CD4-positive, alpha-beta T cell (primary cell): ENCODE data around the gene MUC4. TPM values are rescaled to one million over a fixed set of nuclear protein-coding genes. Genes with fewer than 3 reads are reported as not detected.

ENCODE experiments used
- ATAC-seq: fragments of 200-7000 bp; cut with Tn5 transposase; one replicate; pipeline ENCODE4 v1.10.0; 2022; ENCODE audit warnings: mild to moderate bottlenecking; ENCODE audit not compliant: poor library complexity
- CTCF ChIA-PET: fragments of 350-600 bp; sonication (Branson Sonifier 250); formaldehyde crosslinking; loops from one replicate; lab custom pipeline; 2021; ENCODE audit warnings: antibody characterized with exemption, inconsistent platforms; lab: Charles Lee
- POLR2A ChIA-PET: fragments of 350-600 bp; sonication (Branson Sonifier 250); formaldehyde crosslinking; loops from one replicate; lab custom pipeline; 2021; ENCODE audit warnings: antibody characterized with exemption, inconsistent platforms; lab: Charles Lee
- DNase-seq, 14 experiments: peaks; one replicate each; pipeline ENCODE4 v3.0.0-alpha.2; 2013 to 2020; ENCODE audit warnings: mixed read lengths in 2 of 14
- H3K27ac ChIP-seq, 2 donors: one replicate each; pipeline versions ENCODE4 v1.5.1 to v1.7.0; 2013; ENCODE audit warnings: low read length in 2 of 2, low read depth in 1 of 2, mild to moderate bottlenecking in 1 of 2
- H3K27me3 ChIP-seq, 2 experiments: 1 replicate in 1 of 2; 2 replicates in 1 of 2; pipeline versions ENCODE4 v1.6.1 to v1.7.0; 2013; ENCODE audit warnings: low read length in 2 of 2, control low read depth in 1 of 2, mild to moderate bottlenecking in 1 of 2, moderate library complexity in 1 of 2; ENCODE audit not compliant: insufficient read depth in 2 of 2, control insufficient read depth in 1 of 2
- H3K36me3 ChIP-seq: one replicate; pipeline ENCODE4 v1.6.1; 2013; ENCODE audit warnings: low read length, control low read depth; ENCODE audit not compliant: insufficient read depth
- H3K4me1 ChIP-seq: one replicate; pipeline ENCODE4 v1.6.1; 2013; ENCODE audit warnings: low read length, control low read depth; ENCODE audit not compliant: insufficient read depth
- H3K4me3 ChIP-seq: one replicate; pipeline ENCODE4 v1.5.1; 2013; ENCODE audit warnings: mild to moderate bottlenecking, low read length, moderate library complexity
- H3K9me3 ChIP-seq, 2 experiments: 1 replicate in 1 of 2; 2 replicates in 1 of 2; pipeline versions ENCODE4 v1.6.1 to v1.7.0; 2013; ENCODE audit warnings: low read length in 2 of 2, mild to moderate bottlenecking in 2 of 2, control low read depth in 1 of 2, moderate library complexity in 1 of 2; ENCODE audit not compliant: control insufficient read depth in 1 of 2, insufficient read depth in 1 of 2
- H3K27ac Mint-ChIP-seq: one replicate; pipeline ENCODE4 v1.8.0; 2020; ENCODE audit warnings: mixed read lengths
- H3K27me3 Mint-ChIP-seq: one replicate; pipeline ENCODE4 v1.8.0; 2021; ENCODE audit warnings: mixed read lengths
- H3K36me3 Mint-ChIP-seq: one replicate; pipeline ENCODE4 v1.8.0; 2021; ENCODE audit warnings: low read depth, mixed read lengths
- H3K4me1 Mint-ChIP-seq: one replicate; pipeline ENCODE4 v1.8.0; 2021; ENCODE audit warnings: low read depth, mixed read lengths
- H3K4me3 Mint-ChIP-seq: one replicate; pipeline ENCODE4 v1.8.0; 2020; ENCODE audit warnings: mild to moderate bottlenecking, mixed read lengths
- H3K9me3 Mint-ChIP-seq: one replicate; pipeline ENCODE4 v1.8.0; 2020; ENCODE audit warnings: mixed read lengths
- CTCF ChIP-seq: fragments of 200-600 bp; IDR thresholded peaks from one replicate; pipeline ENCODE4 v1.8.0; 2022; ENCODE audit warnings: antibody characterized with exemption, mild to moderate bottlenecking
- intact Hi-C, 2 experiments: fragments of 100-400 bp; cut with DNase I in 1 of 2; cut with micrococcal nuclease in 1 of 2; formaldehyde crosslinking; loops; one replicate each; pipeline versions ENCODE4 v1.15.1 to v1.9.0; 2023 to 2025; cut with DNase I, micrococcal nuclease
- total RNA-seq, 174 experiments: library from RNA in 2 of 174; stranded (reverse) in 2 of 174; gene quantifications; one replicate each; pipeline ENCODE4 v1.2.3 and lab custom pipeline; 2021 to 2026

Gene MUC4
- total RNA-seq, 2 experiments from 2014 or later, result not detected

- intact Hi-C loops, result no loop called here
- peaks cover 5 to 11% of the 10 kb centered on the region in 2 experiments for H3K27me3 ChIP-seq
- POLR2A ChIA-PET, result no interaction called here
- CTCF ChIA-PET, result no interaction called here
- Mint-ChIP-seq H3K27me3 (peaks cover 36% of the 10 kb centered on the region), H3K36me3 (no peaks in the 10 kb centered on the region), H3K4me1 (no peaks in the 10 kb centered on the region), H3K4me3 (no peak overlapping the region), H3K27ac (no peak overlapping the region), H3K9me3 (no peaks in the 10 kb centered on the region)
- ATAC-seq (no peak), DNase-seq (no peak)
- TF ChIP-seq CTCF, result no peak
- no peaks in the 10 kb centered on the region for H3K36me3 ChIP-seq
- H3K4me1 ChIP-seq, result peaks cover 10% of the 10 kb centered on the region
- no peak overlapping the region for H3K27ac ChIP-seq
- H3K9me3 ChIP-seq, result peaks cover 0 to 28% of the 10 kb centered on the region in 2 experiments
- no peak overlapping the region for H3K4me3 ChIP-seq
Observed at GRCh38 chr3:195763843-195764825, 47.6 kb downstream of the MUC4 start.

GRCh38 chr3:195763076-195763830 is 48.5 kb downstream of the MUC4 start:
- H3K9me3 ChIP-seq, result peaks cover 0 to 22% of the 10 kb centered on the region in 2 experiments
- Mint-ChIP-seq H3K9me3 (no peaks in the 10 kb centered on the region), H3K36me3 (no peaks in the 10 kb centered on the region), H3K4me3 (no peak overlapping the region), H3K27ac (no peak overlapping the region), H3K4me1 (no peaks in the 10 kb centered on the region), H3K27me3 (peaks cover 41% of the 10 kb centered on the region)
- no peaks in the 10 kb centered on the region for H3K36me3 ChIP-seq
- no peak for TF ChIP-seq CTCF
- H3K4me1 ChIP-seq, result peaks cover 10% of the 10 kb centered on the region
- H3K27me3 ChIP-seq, result peaks cover 5 to 14% of the 10 kb centered on the region in 2 experiments
- POLR2A ChIA-PET, result no interaction called here
- H3K27ac ChIP-seq, result no peak overlapping the region
- H3K4me3 ChIP-seq, result no peak overlapping the region
- DNase-seq (no peak), ATAC-seq (no peak)
- intact Hi-C loops, result no loop called here
- CTCF ChIA-PET, result no interaction called here

GRCh38 chr3:195762611-195763010 is 49.1 kb downstream of the MUC4 start:
- DNase-seq, result no peak
- Histone ChIP-seq H3K27ac (no peak overlapping the region), H3K4me1 (peaks cover 10% of the 10 kb centered on the region), H3K27me3 (peaks cover 10 to 14% of the 10 kb centered on the region in 2 experiments), H3K9me3 (peaks cover 0 to 15% of the 10 kb centered on the region in 2 experiments), H3K36me3 (no peaks in the 10 kb centered on the region), H3K4me3 (no peak overlapping the region)
- no peak overlapping the region for H3K4me3 Mint-ChIP-seq
- POLR2A ChIA-PET, result no interaction called here
- H3K4me1 Mint-ChIP-seq, result no peaks in the 10 kb centered on the region
- ATAC-seq, result no peak
- H3K27ac Mint-ChIP-seq, result no peak overlapping the region
- CTCF ChIA-PET, result no interaction called here
- H3K27me3 Mint-ChIP-seq, result peaks cover 47% of the 10 kb centered on the region
- intact Hi-C loops, result no loop called here
- no peak for TF ChIP-seq CTCF
- H3K36me3 Mint-ChIP-seq, result no peaks in the 10 kb centered on the region
- no peaks in the 10 kb centered on the region for H3K9me3 Mint-ChIP-seq
